A549 (cell line): ENCODE results near the gene ERGIC1.

Experiments
- CBX8 ChIP-seq: fragments of 200-600 bp; sonication (generic); IDR thresholded peaks from 2 replicates; pipeline ENCODE4 v1.6.1; 2016
- HOXA7 ChIP-seq: fragments of 250-450 bp; sonication (Bioruptor Pico); IDR thresholded peaks from 2 replicates; pipeline ENCODE4 v1.5.0; 2020; ENCODE audit warnings: mild to moderate bottlenecking, moderate library complexity
- POLR2A ChIP-seq: IDR thresholded peaks from 2 replicates; pipeline ENCODE4 v1.6.1; 2012; ENCODE audit warnings: mild to moderate bottlenecking, low read length
- RFX5 ChIP-seq: fragments of 450-650 bp; IDR thresholded peaks from 2 replicates; pipeline ENCODE4 v1.7.1; 2014; ENCODE audit warnings: antibody characterized with exemption, mild to moderate bottlenecking, moderate library complexity
- RNF2 ChIP-seq: fragments of 200-600 bp; sonication (generic); IDR thresholded peaks from 2 replicates; pipeline ENCODE4 v1.6.1; 2016; ENCODE audit warnings: low read depth, mild to moderate bottlenecking, antibody characterized with exemption, moderate library complexity, borderline replicate concordance
- SREBF2 ChIP-seq: fragments of 450-650 bp; IDR thresholded peaks from 2 replicates; pipeline ENCODE4 v1.6.1; 2014; ENCODE audit warnings: mild to moderate bottlenecking, moderate library complexity
- TF ChIP-seq, protein P1 (sequence below): fragments of >200 bp; sonication (Bioruptor Twin); formaldehyde crosslinking; IDR thresholded peaks from 3 replicates; pipeline ENCODE4 v1.6.1; 2016
- TF ChIP-seq, protein P2 (sequence below): fragments of >200 bp; sonication (Bioruptor Twin); formaldehyde crosslinking; IDR thresholded peaks from 3 replicates; pipeline ENCODE4 v1.5.1; 2016

DNA sequence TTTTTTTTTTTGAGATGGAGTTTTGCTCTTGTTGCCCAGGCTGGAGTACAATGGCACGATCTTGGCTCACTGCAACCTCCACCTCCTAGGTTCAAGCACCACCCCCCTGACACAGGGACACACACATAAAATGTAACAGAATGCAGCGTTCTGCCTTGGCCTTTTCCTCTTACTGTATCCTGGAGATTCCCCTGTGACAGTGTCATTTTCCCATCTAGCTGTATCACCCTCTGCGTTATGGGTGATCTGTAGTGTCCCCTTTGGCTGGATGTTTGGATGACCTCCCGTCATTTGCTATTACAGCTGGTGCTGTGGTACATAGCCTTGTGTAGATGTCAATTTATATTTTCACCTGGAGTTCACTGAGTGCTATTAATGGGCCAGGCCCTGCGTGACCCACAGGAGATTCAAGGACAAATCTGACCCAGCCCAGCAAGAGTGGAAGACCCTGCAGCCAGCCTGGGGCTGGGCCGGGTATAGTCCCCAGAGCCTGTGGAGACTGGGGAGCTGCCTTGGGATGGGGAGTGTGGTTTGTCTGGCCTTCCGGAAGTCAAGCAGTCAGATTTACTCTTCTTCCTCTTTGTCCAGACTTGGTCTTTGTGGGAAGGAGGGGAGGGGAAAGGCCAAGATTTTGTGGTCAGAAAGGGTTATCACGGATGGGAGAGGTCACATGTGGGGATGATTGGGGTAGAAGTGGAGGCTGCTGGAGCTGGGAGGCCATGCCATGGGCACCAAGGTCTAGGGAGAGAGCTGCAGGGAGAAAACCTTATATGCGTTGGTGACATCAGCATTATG, 43.6 kb downstream of the ERGIC1 start:
- TF ChIP-seq, protein P1, sequence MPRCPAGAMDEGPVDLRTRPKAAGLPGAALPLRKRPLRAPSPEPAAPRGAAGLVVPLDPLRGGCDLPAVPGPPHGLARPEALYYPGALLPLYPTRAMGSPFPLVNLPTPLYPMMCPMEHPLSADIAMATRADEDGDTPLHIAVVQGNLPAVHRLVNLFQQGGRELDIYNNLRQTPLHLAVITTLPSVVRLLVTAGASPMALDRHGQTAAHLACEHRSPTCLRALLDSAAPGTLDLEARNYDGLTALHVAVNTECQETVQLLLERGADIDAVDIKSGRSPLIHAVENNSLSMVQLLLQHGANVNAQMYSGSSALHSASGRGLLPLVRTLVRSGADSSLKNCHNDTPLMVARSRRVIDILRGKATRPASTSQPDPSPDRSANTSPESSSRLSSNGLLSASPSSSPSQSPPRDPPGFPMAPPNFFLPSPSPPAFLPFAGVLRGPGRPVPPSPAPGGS: no peak
- TF ChIP-seq CBX8: no peak
- TF ChIP-seq, protein P2, sequence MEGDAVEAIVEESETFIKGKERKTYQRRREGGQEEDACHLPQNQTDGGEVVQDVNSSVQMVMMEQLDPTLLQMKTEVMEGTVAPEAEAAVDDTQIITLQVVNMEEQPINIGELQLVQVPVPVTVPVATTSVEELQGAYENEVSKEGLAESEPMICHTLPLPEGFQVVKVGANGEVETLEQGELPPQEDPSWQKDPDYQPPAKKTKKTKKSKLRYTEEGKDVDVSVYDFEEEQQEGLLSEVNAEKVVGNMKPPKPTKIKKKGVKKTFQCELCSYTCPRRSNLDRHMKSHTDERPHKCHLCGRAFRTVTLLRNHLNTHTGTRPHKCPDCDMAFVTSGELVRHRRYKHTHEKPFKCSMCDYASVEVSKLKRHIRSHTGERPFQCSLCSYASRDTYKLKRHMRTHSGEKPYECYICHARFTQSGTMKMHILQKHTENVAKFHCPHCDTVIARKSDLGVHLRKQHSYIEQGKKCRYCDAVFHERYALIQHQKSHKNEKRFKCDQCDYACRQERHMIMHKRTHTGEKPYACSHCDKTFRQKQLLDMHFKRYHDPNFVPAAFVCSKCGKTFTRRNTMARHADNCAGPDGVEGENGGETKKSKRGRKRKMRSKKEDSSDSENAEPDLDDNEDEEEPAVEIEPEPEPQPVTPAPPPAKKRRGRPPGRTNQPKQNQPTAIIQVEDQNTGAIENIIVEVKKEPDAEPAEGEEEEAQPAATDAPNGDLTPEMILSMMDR: no peak
- TF ChIP-seq RNF2: no peak
- TF ChIP-seq HOXA7 (CRISPR knock-in tag): no peak
- TF ChIP-seq SREBF2: no peak
- TF ChIP-seq RFX5: no peak
- TF ChIP-seq POLR2A: no peak
